GM23338 (cell line): ENCODE measurements around the gene DCLK2.

ENCODE experiments used
- CREB1 ChIP-seq: fragments of 250-450 bp; sonication (Bioruptor Pico); IDR thresholded peaks from 2 replicates; pipeline ENCODE4 v1.5.0; 2020; ENCODE audit warnings: low read depth, mild to moderate bottlenecking, moderate library complexity
- CTCF ChIP-seq, 2 experiments: fragments of 200-600 bp in 1 of 2; sonication (generic) in 1 of 2; conservative IDR thresholded peaks; 2 replicates each; pipeline versions ENCODE4 v1.5.1 to v1.6.1; 2016 to 2017; ENCODE audit warnings: antibody characterized with exemption in 2 of 2, low read depth in 2 of 2, mild to moderate bottlenecking in 2 of 2, moderate library complexity in 1 of 2
- ETS1 ChIP-seq: IDR thresholded peaks from 2 replicates; pipeline ENCODE4 v1.6.1; 2016; ENCODE audit warnings: antibody characterized with exemption
- EZH2 ChIP-seq: fragments of 200-600 bp; sonication (generic); IDR thresholded peaks from one replicate; pipeline ENCODE4 v1.8.0; 2017; ENCODE audit warnings: antibody characterized with exemption, mild to moderate bottlenecking, low read depth; ENCODE audit not compliant: unreplicated experiment
- EZH2phosphoT487 ChIP-seq: fragments of 200-600 bp; sonication (generic); IDR thresholded peaks from one replicate; pipeline ENCODE4 v1.8.1; 2018; ENCODE audit warnings: antibody characterized with exemption; ENCODE audit not compliant: unreplicated experiment
- JUNB ChIP-seq: IDR thresholded peaks from one replicate; pipeline ENCODE4 v1.6.1; 2016; ENCODE audit warnings: antibody characterized with exemption; ENCODE audit not compliant: unreplicated experiment
- POLR2AphosphoS5 ChIP-seq: IDR thresholded peaks from 2 replicates; pipeline ENCODE4 v1.6.1; 2016; ENCODE audit warnings: antibody characterized with exemption, low read depth
- REST ChIP-seq: IDR thresholded peaks from one replicate; pipeline ENCODE4 v1.6.1; 2018; ENCODE audit warnings: antibody characterized with exemption; ENCODE audit not compliant: unreplicated experiment

GRCh38 chr4:150218447-150218846 lies 140.2 kb downstream of the DCLK2 start:
- no peak for TF ChIP-seq CTCF (conservative IDR thresholded peaks at IDR 0.05; ENCODE audit: low read depth in 2 of 2)
- TF ChIP-seq POLR2AphosphoS5: no peak
- no peak for TF ChIP-seq EZH2phosphoT487
- no peak for TF ChIP-seq EZH2
- no peak for TF ChIP-seq REST
- no peak for TF ChIP-seq ETS1
- TF ChIP-seq CREB1: no peak
- no peak for TF ChIP-seq JUNB
